HUES64 (cell line): ENCODE data around the gene DMKN.
"Not testable (repeated sequence)": the region's sequence is repeated elsewhere in the genome, so short reads cannot be mapped to it uniquely, and the experiment has no call there.

ENCODE experiments used
- H3K27ac ChIP-seq: 2 replicates; pipeline ENCODE4 v1.7.0; 2013; ENCODE audit warnings: low read depth, low read length, inconsistent platforms
- H3K27me3 ChIP-seq: 2 replicates; pipeline ENCODE4 v1.6.1; 2013; ENCODE audit warnings: mild to moderate bottlenecking, low read length; ENCODE audit not compliant: insufficient read depth
- H3K36me3 ChIP-seq: 2 replicates; pipeline ENCODE4 v1.6.1; 2013; ENCODE audit warnings: mild to moderate bottlenecking, low read length; ENCODE audit not compliant: insufficient read depth
- H3K4me1 ChIP-seq: 2 replicates; pipeline ENCODE4 v1.6.1; 2013; ENCODE audit warnings: mild to moderate bottlenecking, low read length, moderate library complexity; ENCODE audit not compliant: insufficient read depth
- H3K4me3 ChIP-seq: 2 replicates; pipeline ENCODE4 v1.5.1; 2013; ENCODE audit warnings: mild to moderate bottlenecking, low read length, moderate library complexity
- H3K9ac ChIP-seq: 2 replicates; pipeline ENCODE4 v1.6.1; 2013; ENCODE audit warnings: mild to moderate bottlenecking, low read depth, low read length
- H3K9me3 ChIP-seq: 2 replicates; pipeline ENCODE4 v1.6.1; 2013; ENCODE audit warnings: low read depth, low read length; ENCODE audit not compliant: insufficient read depth
- WGBS: fragments of 150-250, 120-280 bp; methylation state at CpG from one replicate; pipeline ENCODE4 v1.1.7; 2013; ENCODE audit warnings: missing lambda C conversion rate; 5-methylcytosine and 5-hydroxymethylcytosine counted together

DMKN gene

GRCh38 chr19:35471946-35472345 lies 41.5 kb downstream of the DMKN start:
- Histone ChIP-seq H3K36me3 (no peaks in the 10 kb centered on the region), H3K27ac (no peak overlapping the region), H3K4me3 (no peak overlapping the region), H3K27me3 (no peaks in the 10 kb centered on the region), H3K4me1 (peaks cover 12% of the 10 kb centered on the region; the same call in 1 of the 2 replicates), H3K9ac (no peak overlapping the region), H3K9me3 (no peaks in the 10 kb centered on the region)
- WGBS: 92% methylated on average over 8 of the region's 8 CpGs

- 44% methylated on average over 4 of the region's 4 CpGs for WGBS
- not testable (repeated sequence) for H3K27ac ChIP-seq, H3K9me3 ChIP-seq, H3K36me3 ChIP-seq, H3K9ac ChIP-seq, H3K27me3 ChIP-seq, H3K4me3 ChIP-seq
- H3K4me1 ChIP-seq: peaks cover 12% of the 10 kb centered on the region; the same call in 1 of the 2 replicates
Measured at GRCh38 chr19:35471075-35471474, 42.4 kb downstream of the DMKN start.

- peaks cover 12% of the 10 kb centered on the region; the same call in 1 of the 2 replicates for H3K4me1 ChIP-seq
- H3K27me3 ChIP-seq: no peaks in the 10 kb centered on the region
- H3K4me3 ChIP-seq: no peak overlapping the region
- H3K27ac ChIP-seq: no peak overlapping the region
- 87% methylated on average over 7 of the region's 7 CpGs for WGBS
- no peak overlapping the region for H3K9ac ChIP-seq
- no peaks in the 10 kb centered on the region for H3K9me3 ChIP-seq
- no peaks in the 10 kb centered on the region for H3K36me3 ChIP-seq
Measured at GRCh38 chr19:35470128-35470527, 43.3 kb downstream of the DMKN start.

GRCh38 chr19:35468637-35469036 lies 44.8 kb downstream of the DMKN start:
- H3K27me3 ChIP-seq: no peaks in the 10 kb centered on the region
- WGBS: 78% methylated on average over 2 of the region's 2 CpGs
- no peak overlapping the region for H3K9ac ChIP-seq
- H3K9me3 ChIP-seq: no peaks in the 10 kb centered on the region
- peaks cover 12% of the 10 kb centered on the region; the same call in 1 of the 2 replicates for H3K4me1 ChIP-seq
- no peaks in the 10 kb centered on the region for H3K36me3 ChIP-seq
- no peak overlapping the region for H3K4me3 ChIP-seq
- H3K27ac ChIP-seq: no peak overlapping the region

GRCh38 chr19:35466259-35466658 lies 47.2 kb downstream of the DMKN start:
- Histone ChIP-seq H3K9me3 (no peaks in the 10 kb centered on the region), H3K4me1 (peaks cover 7% of the 10 kb centered on the region; the same call in 1 of the 2 replicates), H3K36me3 (no peaks in the 10 kb centered on the region), H3K27ac (no peak overlapping the region), H3K27me3 (no peaks in the 10 kb centered on the region), H3K9ac (no peak overlapping the region), H3K4me3 (no peak overlapping the region)
- 96% methylated on average over 1 of the region's 1 CpG for WGBS

- not testable (repeated sequence) for H3K4me3 ChIP-seq
Measured at GRCh38 chr19:35462956-35463355, 50.5 kb downstream of the DMKN start.

GRCh38 chr19:35462476-35462953 lies 50.9 kb downstream of the DMKN start:
- Histone ChIP-seq H3K9ac (no peak overlapping the region), H3K9me3 (no peaks in the 10 kb centered on the region), H3K27ac (no peak overlapping the region), H3K4me3 (no peak overlapping the region), H3K27me3 (no peaks in the 10 kb centered on the region), H3K36me3 (no peaks in the 10 kb centered on the region), H3K4me1 (no peaks in the 10 kb centered on the region)
- 71% methylated on average over 6 of the region's 6 CpGs for WGBS

More at GRCh38 chr19:35462956-35463355, 50.5 kb downstream of the DMKN start:
- not testable (repeated sequence) for H3K27me3 ChIP-seq, H3K9ac ChIP-seq, H3K36me3 ChIP-seq, H3K9me3 ChIP-seq, H3K4me1 ChIP-seq, H3K27ac ChIP-seq
- WGBS: 93% methylated on average over 5 of the region's 7 CpGs

- H3K36me3 ChIP-seq, H3K4me3 ChIP-seq, H3K9me3 ChIP-seq, H3K9ac ChIP-seq, H3K27ac ChIP-seq, H3K27me3 ChIP-seq, H3K4me1 ChIP-seq: not testable (repeated sequence)
Measured at GRCh38 chr19:35461788-35462187, 51.7 kb downstream of the DMKN start.

GRCh38 chr19:35461060-35461459 lies 52.4 kb downstream of the DMKN start:
- no peaks in the 10 kb centered on the region for H3K9me3 ChIP-seq
- H3K9ac ChIP-seq: no peak overlapping the region
- no peaks in the 10 kb centered on the region for H3K36me3 ChIP-seq
- H3K4me3 ChIP-seq: no peak overlapping the region
- H3K4me1 ChIP-seq: no peaks in the 10 kb centered on the region
- H3K27ac ChIP-seq: no peak overlapping the region
- H3K27me3 ChIP-seq: no peaks in the 10 kb centered on the region
- 92% methylated on average over 9 of the region's 9 CpGs for WGBS

GRCh38 chr19:35460608-35461007 lies 52.8 kb downstream of the DMKN start:
- H3K4me1 ChIP-seq: no peaks in the 10 kb centered on the region

GRCh38 chr19:35459414-35460082 lies 53.9 kb downstream of the DMKN start:
- WGBS: 86% methylated on average over 14 of the region's 14 CpGs
- Histone ChIP-seq H3K4me1 (no peaks in the 10 kb centered on the region), H3K27ac (no peak overlapping the region), H3K9me3 (no peaks in the 10 kb centered on the region), H3K36me3 (no peaks in the 10 kb centered on the region), H3K27me3 (no peaks in the 10 kb centered on the region), H3K4me3 (no peak overlapping the region), H3K9ac (no peak overlapping the region)

More at GRCh38 chr19:35460608-35461007, 52.8 kb downstream of the DMKN start:
- H3K27ac ChIP-seq: no peak overlapping the region
- H3K36me3 ChIP-seq: no peaks in the 10 kb centered on the region
- 91% methylated on average over 9 of the region's 10 CpGs for WGBS
- H3K9ac ChIP-seq: no peak overlapping the region
- H3K9me3 ChIP-seq: no peaks in the 10 kb centered on the region
- no peaks in the 10 kb centered on the region for H3K27me3 ChIP-seq
- H3K4me3 ChIP-seq: no peak overlapping the region
